H1 (cell line): ENCODE results near the gene ULK2. TPM values are rescaled to one million over a fixed set of nuclear protein-coding genes. Genes with fewer than 3 reads are reported as not detected.

Source experiments
- CTCF ChIA-PET: fragments of 300-600 bp; sonication (Branson Sonifier 250); formaldehyde crosslinking; loops from one replicate; lab custom pipeline; 2021; ENCODE audit not compliant: partially characterized antibody; lab: Charles Lee
- POLR2A ChIA-PET: fragments of 300-600 bp; sonication (Branson Sonifier 250); formaldehyde crosslinking; loops from one replicate; lab custom pipeline; 2021; ENCODE audit warnings: inconsistent platforms; ENCODE audit not compliant: partially characterized antibody; lab: Charles Lee
- DNase-seq, 2 experiments: peaks; one replicate each; pipeline versions ENCODE4 v3.0.0 to v3.0.0-alpha.2; 2010 to 2022; ENCODE audit warnings: low spot score in 2 of 2, low read depth in 1 of 2, mixed read lengths in 1 of 2
- FAIRE-seq: peaks from 2 replicates; lab custom pipeline; 2011; peaks lifted over from hg19 to GRCh38; lab: Jason Lieb, UNC
- H2AFZ ChIP-seq: 2 replicates; pipeline ENCODE4 v1.8.1; 2012; ENCODE audit warnings: low read length, inconsistent platforms
- H2AK5ac ChIP-seq: 2 replicates; pipeline ENCODE4 v1.6.1; 2013; ENCODE audit warnings: low read depth, low read length
- H2BK120ac ChIP-seq: replicated peaks from 2 replicates; pipeline ENCODE3; 2013; ENCODE audit warnings: low read depth, low read length, inconsistent platforms
- H2BK12ac ChIP-seq: 2 replicates; pipeline ENCODE4 v1.6.1; 2013; ENCODE audit warnings: low read depth, low read length
- H2BK15ac ChIP-seq: 2 replicates; pipeline ENCODE4 v1.6.1; 2013; ENCODE audit warnings: low read length
- H2BK20ac ChIP-seq: 2 replicates; pipeline ENCODE4 v1.6.1; 2013; ENCODE audit warnings: low read length
- H2BK5ac ChIP-seq: 2 replicates; pipeline ENCODE4 v1.6.1; 2013; ENCODE audit warnings: low read depth, low read length
- H3K14ac ChIP-seq: 2 replicates; pipeline ENCODE4 v1.6.1; 2013; ENCODE audit warnings: inconsistent platforms; ENCODE audit not compliant: insufficient read length
- H3K18ac ChIP-seq: 2 replicates; pipeline ENCODE4 v1.6.1; 2013; ENCODE audit warnings: low read length; ENCODE audit errors: extremely low read depth
- H3K23ac ChIP-seq: 2 replicates; pipeline ENCODE4 v1.6.1; 2013; ENCODE audit warnings: inconsistent platforms; ENCODE audit not compliant: insufficient read length
- H3K23me2 ChIP-seq: 2 replicates; pipeline ENCODE4 v1.6.1; 2013; ENCODE audit warnings: low read depth, low read length
- H3K27ac ChIP-seq: 2 replicates; pipeline ENCODE4 v1.6.1; 2011; ENCODE audit warnings: low read depth, low read length, inconsistent platforms
- H3K27me3 ChIP-seq, 4 experiments: replicated peaks in 1 of 4; 1 replicate in 1 of 4; 2 replicates in 3 of 4; pipeline versions ENCODE4 v1.6.1 to v1.8.1; 2011 to 2013; ENCODE audit warnings: low read length in 3 of 4, mild to moderate bottlenecking in 3 of 4, inconsistent platforms in 2 of 4, mixed read lengths in 2 of 4, moderate library complexity in 1 of 4; ENCODE audit not compliant: control insufficient read depth in 3 of 4, insufficient read depth in 3 of 4; ENCODE audit errors: extremely low read depth in 1 of 4
- H3K36me3 ChIP-seq, 4 experiments: 2 replicates each; pipeline versions ENCODE4 v1.6.1 to v1.8.1; 2011 to 2013; ENCODE audit warnings: mild to moderate bottlenecking in 4 of 4, low read length in 3 of 4, moderate library complexity in 2 of 4, control low read depth in 1 of 4, inconsistent platforms in 1 of 4; ENCODE audit not compliant: insufficient read depth in 4 of 4, control insufficient read depth in 2 of 4
- H3K4ac ChIP-seq: replicated peaks from 2 replicates; pipeline ENCODE3; 2013; ENCODE audit warnings: low read length, low read depth, mixed read lengths, inconsistent platforms; ENCODE audit not compliant: insufficient read length
- H3K4me1 ChIP-seq, 4 experiments: replicated peaks in 1 of 4; 1 replicate in 1 of 4; 2 replicates in 3 of 4; pipeline versions ENCODE4 v1.6.1 to v1.8.1; 2011 to 2013; ENCODE audit warnings: low read length in 3 of 4, inconsistent platforms in 2 of 4, mixed read lengths in 1 of 4; ENCODE audit not compliant: insufficient read depth in 4 of 4, control insufficient read depth in 3 of 4
- H3K4me2 ChIP-seq, 2 experiments: 2 replicates each; pipeline versions ENCODE4 v1.6.1 to v1.8.1; 2011 to 2013; ENCODE audit warnings: low read depth in 2 of 2, low read length in 2 of 2, control low read depth in 1 of 2, inconsistent platforms in 1 of 2, mild to moderate bottlenecking in 1 of 2; ENCODE audit not compliant: insufficient read depth in 1 of 2
- H3K4me3 ChIP-seq, 4 experiments: fragments of 200-600, 300-600 bp in 1 of 4; sonication (generic), shearing (Covaris generic), sonication (Bioruptor Twin) in 1 of 4; 2 replicates each; pipeline versions ENCODE4 v1.5.1 to v1.8.1; 2011 to 2016; ENCODE audit warnings: low read length in 4 of 4, low read depth in 3 of 4, control low read depth in 2 of 4, inconsistent platforms in 2 of 4, mild to moderate bottlenecking in 2 of 4, mixed read lengths in 1 of 4, moderate library complexity in 1 of 4; ENCODE audit not compliant: insufficient read depth in 2 of 4; ENCODE audit errors: extremely low read depth in 1 of 4
- H3K56ac ChIP-seq: replicated peaks from 2 replicates; pipeline ENCODE3; 2013; ENCODE audit warnings: low read depth, mild to moderate bottlenecking, mixed read lengths, low read length, inconsistent platforms; ENCODE audit not compliant: insufficient read length
- H3K79me1 ChIP-seq: 2 replicates; pipeline ENCODE4 v1.6.1; 2013; ENCODE audit warnings: low read depth, low read length, control low read depth
- H3K79me2 ChIP-seq, 2 experiments: 2 replicates each; pipeline versions ENCODE4 v1.6.1 to v1.8.1; 2012 to 2013; ENCODE audit warnings: low read length in 2 of 2, mild to moderate bottlenecking in 2 of 2, inconsistent platforms in 1 of 2; ENCODE audit not compliant: insufficient read depth in 2 of 2, control insufficient read depth in 1 of 2
- H3K9ac ChIP-seq, 4 experiments: replicated peaks in 1 of 4; 1 replicate in 1 of 4; 2 replicates in 3 of 4; pipeline versions ENCODE4 v1.6.1 to v1.8.1; 2011 to 2013; ENCODE audit warnings: low read depth in 3 of 4, low read length in 3 of 4, control low read depth in 2 of 4, mild to moderate bottlenecking in 2 of 4, moderate library complexity in 2 of 4, inconsistent platforms in 1 of 4; ENCODE audit errors: extremely low read depth in 1 of 4
- H3K9me3 ChIP-seq, 2 experiments: 2 replicates each; pipeline versions ENCODE4 v1.6.1 to v1.8.1; 2012 to 2013; ENCODE audit warnings: mild to moderate bottlenecking in 2 of 2, moderate library complexity in 2 of 2, control low read depth in 1 of 2, inconsistent platforms in 1 of 2, low read depth in 1 of 2, low read length in 1 of 2, mixed read lengths in 1 of 2; ENCODE audit not compliant: insufficient read depth in 2 of 2
- H4K20me1 ChIP-seq, 2 experiments: replicated peaks in 1 of 2; 2 replicates each; pipeline versions ENCODE3 to v1.8.1; 2011 to 2013; ENCODE audit warnings: inconsistent platforms in 2 of 2, low read length in 2 of 2, mild to moderate bottlenecking in 1 of 2; ENCODE audit not compliant: insufficient read depth in 2 of 2, control insufficient read depth in 1 of 2
- H4K5ac ChIP-seq: 2 replicates; pipeline ENCODE4 v1.6.1; 2013; ENCODE audit warnings: low read length, low read depth, mixed read lengths, inconsistent platforms; ENCODE audit not compliant: insufficient read length
- H4K8ac ChIP-seq: 2 replicates; pipeline ENCODE4 v1.8.0; 2013; ENCODE audit warnings: mild to moderate bottlenecking, moderate library complexity, low read length, inconsistent platforms; ENCODE audit not compliant: insufficient read depth; ENCODE audit errors: extremely low read depth
- H4K91ac ChIP-seq: replicated peaks from 2 replicates; pipeline ENCODE3; 2013; ENCODE audit warnings: low read length, mixed read lengths, inconsistent platforms; ENCODE audit not compliant: insufficient read length
- CBX8 ChIP-seq: fragments of 300-800, 300-1000 bp; sonication (generic); IDR thresholded peaks from 2 replicates; pipeline ENCODE4 v1.7.1; 2016; ENCODE audit warnings: low read depth, low read length, borderline replicate concordance
- FOSL1 ChIP-seq: IDR thresholded peaks from 2 replicates; pipeline ENCODE4 v1.6.1; 2011; ENCODE audit warnings: mild to moderate bottlenecking, low read depth, low read length, moderate library complexity; ENCODE audit not compliant: insufficient read depth
- HDAC2 ChIP-seq, 2 experiments: fragments of 300-600 bp in 1 of 2; sonication (generic) in 1 of 2; IDR thresholded peaks; 2 replicates each; pipeline ENCODE4 v1.6.1; 2011 to 2012; ENCODE audit warnings: low read depth in 2 of 2, low read length in 2 of 2, mild to moderate bottlenecking in 2 of 2, moderate library complexity in 2 of 2, borderline replicate concordance in 1 of 2, inconsistent platforms in 1 of 2
- POLR2A ChIP-seq, 2 experiments: IDR thresholded peaks; 1 replicate in 1 of 2; 2 replicates in 1 of 2; pipeline ENCODE4 v1.6.1; 2011; ENCODE audit warnings: low read depth in 2 of 2, low read length in 2 of 2, mild to moderate bottlenecking in 2 of 2; ENCODE audit errors: control extremely low read depth in 1 of 2
- SIX5 ChIP-seq: IDR thresholded peaks from 2 replicates; pipeline ENCODE4 v1.6.1; 2011; ENCODE audit warnings: mild to moderate bottlenecking, low read depth, low read length
- YY1 ChIP-seq: IDR thresholded peaks from 2 replicates; pipeline ENCODE4 v1.6.1; 2011; ENCODE audit warnings: low read depth, mild to moderate bottlenecking, low read length
- WGBS, 2 experiments: shearing (Covaris generic) in 1 of 2; methylation state at CpG; one replicate each; pipeline versions ENCODE4 v1.1.6 to v1.1.7; 2013 to 2015; ENCODE audit warnings: low lambda C conversion rate in 2 of 2, mixed read lengths in 2 of 2, inconsistent platforms in 1 of 2, low coverage in 1 of 2, missing lambda C conversion rate in 1 of 2; ENCODE audit not compliant: insufficient replicate concordance in 2 of 2, insufficient coverage in 1 of 2, insufficient read length in 1 of 2; ENCODE audit errors: extremely low coverage in 1 of 2, missing lambda C conversion rate in 1 of 2; 5-methylcytosine and 5-hydroxymethylcytosine counted together
- polyA plus RNA-seq, 7 experiments: library from polyadenylated mRNA; depleted of rRNA in 3 of 7; stranded (reverse) in 5 of 7; unstranded in 2 of 7; fragments of >200 nt in 5 of 7; fragments of 200-250 nt in 2 of 7; gene quantifications; 1 replicate in 5 of 7; 2 replicates in 1 of 7; 4 replicates in 1 of 7; pipeline versions ENCODE4 v1.2.1 to v1.2.3, GENCODE V29; 2011 to 2013; ENCODE audit warnings: missing spikeins in 2 of 7, mixed read lengths in 2 of 7
- total RNA-seq: library from RNA; stranded (reverse); fragmentation: NEBNext Ultra II Directional; extraction: Animal tissue kit (Norgen Biotek cat#: 25700); gene quantifications from 2 replicates; pipeline ENCODE4 v1.2.1, GENCODE V29; 2021

The ULK2 gene
- total and polyA plus RNA-seq, 2 of the 8 experiments (the other 6 are each of a cell fraction or from before 2014, with no cell fraction given), result 5.3 to 9.8 TPM

- no peak overlapping the region for H2BK5ac ChIP-seq
- DNase-seq (no peak), FAIRE-seq (no peak)
- H3K79me2 ChIP-seq, result no peaks in the 10 kb centered on the region
- H3K9me3 ChIP-seq, result no peaks in the 10 kb centered on the region
- no peak overlapping the region for H4K91ac ChIP-seq
- TF ChIP-seq FOSL1 (no peak), SIX5 (no peak), CBX8 (no peak), POLR2A (IDR thresholded peaks at IDR 0.05; ENCODE audit: control extremely low read depth in 1 of 2, low read depth in 2 of 2, low read length in 2 of 2) (no peak), YY1 (no peak), HDAC2 (IDR thresholded peaks at IDR 0.05; ENCODE audit: borderline replicate concordance in 1 of 2, low read depth in 2 of 2, low read length in 2 of 2) (no peak)
- no peak overlapping the region for H3K18ac ChIP-seq
- ChIA-PET POLR2A (no interaction called here), CTCF (interaction anchor here (0.7 to 8.7 kb wide), 7 partner anchors 18 to 274 kb away, joined by 3 to 52 read pairs (median 7); no protein-coding TSS in a partner anchor)
- H4K20me1 ChIP-seq, result no peaks in the 10 kb centered on the region
- no peak overlapping the region for H3K23ac ChIP-seq
- H3K36me3 ChIP-seq, result no peaks in the 10 kb centered on the region
- H3K4me1 ChIP-seq, result peaks cover 0 to 5% (median 0%) of the 10 kb centered on the region in 4 experiments; a peak in 2 of 7 replicates
- H3K27ac ChIP-seq, result no peak overlapping the region
- no peak overlapping the region for H3K56ac ChIP-seq
- H2BK20ac ChIP-seq, result no peak overlapping the region
- no peak overlapping the region for H4K8ac ChIP-seq
- no peak overlapping the region for H3K9ac ChIP-seq
- no peak overlapping the region for H2BK12ac ChIP-seq
- WGBS, 2 experiments, result 83% methylated on average over 10 of the region's 10 CpGs; no CpG with 5 or more reads in 1 of the 2 experiments
- no peak overlapping the region for H3K4me3 ChIP-seq
- no peak overlapping the region for H3K14ac ChIP-seq
- H2AK5ac ChIP-seq, result no peak overlapping the region
- no peak overlapping the region for H2AFZ ChIP-seq
- no peak overlapping the region for H2BK15ac ChIP-seq
- no peaks in the 10 kb centered on the region for H3K23me2 ChIP-seq
- H3K79me1 ChIP-seq, result no peaks in the 10 kb centered on the region
- no peak overlapping the region for H3K4me2 ChIP-seq
- H3K4ac ChIP-seq, result no peak overlapping the region
- no peak overlapping the region for H4K5ac ChIP-seq
- H3K27me3 ChIP-seq, result no peaks in the 10 kb centered on the region
- no peak overlapping the region for H2BK120ac ChIP-seq
Measured at GRCh38 chr17:19768046-19768782, 99.5 kb downstream of the ULK2 start.
